ENCODE results near the gene SFSWAP.
A peak's percentile ranks its signal among the peaks of the same experiment; 100 is the strongest.
"Not testable (repeated sequence)": the region's sequence is repeated elsewhere in the genome, so short reads cannot be mapped to it uniquely, and the experiment has no call there.

SFSWAP gene

GRCh38 chr12:131677699-131678098 is 33.2 kb upstream of the SFSWAP start:
- no peak for DNase-seq (ENCODE audit: low spot score)
- TF ChIP-seq CTCF (conservative IDR thresholded peaks at IDR 0.05; ENCODE audit: low read depth) = no peak
- CTCF ChIA-PET = no interaction called here
- no peak overlapping the region for H3K27ac ChIP-seq
- POLR2A ChIA-PET (ENCODE audit: low non-redundant PET) = no interaction called here

GRCh38 chr12:131678389-131679181 is 32.3 kb upstream of the SFSWAP start:
- H3K27ac ChIP-seq; DNase-seq (ENCODE audit: low spot score); CTCF ChIA-PET; POLR2A ChIA-PET (ENCODE audit: low non-redundant PET): not testable (repeated sequence)

GRCh38 chr12:131679186-131679585 is 31.7 kb upstream of the SFSWAP start:
- POLR2A ChIA-PET (ENCODE audit: low non-redundant PET); H3K27ac ChIP-seq; CTCF ChIA-PET: not testable (repeated sequence)

GRCh38 chr12:131679816-131680215 is 31.1 kb upstream of the SFSWAP start:
- CTCF ChIA-PET; POLR2A ChIA-PET (ENCODE audit: low non-redundant PET); DNase-seq (ENCODE audit: low spot score); H3K27ac ChIP-seq: not testable (repeated sequence)

More at GRCh38 chr12:131679186-131679585, 31.7 kb upstream of the SFSWAP start:
- DNase-seq (ENCODE audit: low spot score) = not testable (repeated sequence)

GRCh38 chr12:131680392-131681256 is 30.3 kb upstream of the SFSWAP start:
- DNase-seq (ENCODE audit: low spot score); H3K27ac ChIP-seq; POLR2A ChIA-PET (ENCODE audit: low non-redundant PET); CTCF ChIA-PET: not testable (repeated sequence)

GRCh38 chr12:131681257-131681620 is 29.7 kb upstream of the SFSWAP start:
- H3K27ac ChIP-seq = no peak overlapping the region
- DNase-seq (ENCODE audit: low spot score) = no peak
- CTCF ChIA-PET = no interaction called here
- POLR2A ChIA-PET (ENCODE audit: low non-redundant PET) = no interaction called here
- TF ChIP-seq CTCF (conservative IDR thresholded peaks at IDR 0.05; ENCODE audit: low read depth) = no peak

GRCh38 chr12:131681746-131682509 is 29.0 kb upstream of the SFSWAP start:
- CTCF ChIA-PET; POLR2A ChIA-PET (ENCODE audit: low non-redundant PET); H3K27ac ChIP-seq: not testable (repeated sequence)
- DNase-seq (ENCODE audit: low spot score) = peak; percentile 24

GRCh38 chr12:131682510-131682895 is 28.4 kb upstream of the SFSWAP start:
- TF ChIP-seq CTCF (conservative IDR thresholded peaks at IDR 0.05; ENCODE audit: low read depth) = no peak
- no peak overlapping the region for H3K27ac ChIP-seq
- ChIA-PET POLR2A (ENCODE audit: low non-redundant PET) (no interaction called here), CTCF (no interaction called here)
- no peak for DNase-seq (ENCODE audit: low spot score)
